IPS-15b (cell line): ENCODE measurements around the gene ETV6.

Experiments
- H3K27me3 ChIP-seq: one replicate; pipeline ENCODE4 v1.6.1; 2013; ENCODE audit warnings: low read length; ENCODE audit not compliant: control insufficient read depth, insufficient read depth
- H3K36me3 ChIP-seq: one replicate; pipeline ENCODE4 v1.6.1; 2013; ENCODE audit warnings: low read length; ENCODE audit not compliant: control insufficient read depth, insufficient read depth
- H3K4me1 ChIP-seq: one replicate; pipeline ENCODE4 v1.6.1; 2013; ENCODE audit warnings: mild to moderate bottlenecking, low read length; ENCODE audit not compliant: control insufficient read depth, insufficient read depth
- H3K4me3 ChIP-seq: one replicate; pipeline ENCODE4 v1.5.1; 2013; ENCODE audit warnings: low read depth, low read length
- H3K9ac ChIP-seq: one replicate; pipeline ENCODE4 v1.6.1; 2013; ENCODE audit warnings: low read depth, mild to moderate bottlenecking, low read length
- H3K9me3 ChIP-seq: one replicate; pipeline ENCODE4 v1.6.1; 2013; ENCODE audit warnings: mild to moderate bottlenecking, low read length; ENCODE audit not compliant: control insufficient read depth, insufficient read depth

The ETV6 gene

DNA sequence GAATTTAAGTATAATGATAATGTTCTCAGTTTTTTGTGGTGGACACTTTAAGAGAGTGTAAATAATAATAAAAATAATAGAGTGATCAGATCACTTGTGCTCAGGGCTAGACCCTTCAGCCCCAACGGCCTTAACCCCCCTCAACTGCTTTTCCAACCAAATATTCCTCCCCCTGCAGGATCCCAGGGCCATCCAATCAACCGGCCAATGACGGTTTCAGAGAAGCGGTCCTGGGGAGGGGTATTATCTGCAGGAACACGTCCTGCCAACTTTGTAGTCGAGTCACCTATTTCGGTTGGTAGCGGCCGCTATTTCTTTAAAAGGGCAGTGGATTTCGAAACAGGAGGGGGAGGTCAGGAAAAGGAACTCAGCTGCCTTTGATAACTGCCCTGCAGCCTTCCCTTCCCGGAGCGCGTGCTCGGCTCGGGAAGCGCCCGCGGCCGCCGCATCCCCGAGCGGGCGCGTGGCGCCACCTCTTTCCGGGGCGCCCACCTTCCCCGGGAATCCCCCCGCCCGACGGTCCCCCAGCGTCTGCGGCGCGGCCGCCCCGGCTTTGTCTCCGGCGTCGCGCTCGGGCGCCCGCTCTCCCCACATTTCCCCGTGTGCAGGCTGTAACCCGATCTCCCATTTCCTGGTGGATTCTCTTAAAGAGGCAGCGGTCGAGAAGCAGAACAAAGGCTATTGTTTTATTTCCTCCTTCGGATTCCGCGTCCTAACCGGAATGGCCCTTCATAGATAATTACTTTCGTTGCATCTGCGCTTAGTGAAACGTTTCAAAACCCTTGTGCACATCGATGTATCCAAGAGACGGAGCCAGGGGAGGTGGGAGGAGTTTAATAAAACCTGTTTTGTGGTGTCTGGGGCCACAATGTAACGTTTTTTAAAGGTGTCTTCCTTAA, 711 bp upstream of the ETV6 start:
- Histone ChIP-seq H3K4me1 (peaks cover 16% of the 10 kb centered on the region), H3K9ac (peak overlapping the region; percentile 76), H3K27me3 (no peaks in the 10 kb centered on the region), H3K9me3 (no peaks in the 10 kb centered on the region), H3K4me3 (peak overlapping the region; percentile 70), H3K36me3 (no peaks in the 10 kb centered on the region)

- H3K4me1 ChIP-seq, result peaks cover 16% of the 10 kb centered on the region
- H3K27me3 ChIP-seq, result no peaks in the 10 kb centered on the region
- H3K9me3 ChIP-seq, result no peaks in the 10 kb centered on the region
- peak overlapping the region; percentile 89 for H3K4me3 ChIP-seq
- H3K9ac ChIP-seq, result no peak overlapping the region
- H3K36me3 ChIP-seq, result no peaks in the 10 kb centered on the region
Observed at GRCh38 chr12:11650286-11651281, 1.1 kb downstream of the ETV6 start.

GRCh38 chr12:11651381-11651780, 1.9 kb downstream of the ETV6 start:
- H3K36me3 ChIP-seq, result no peaks in the 10 kb centered on the region
- no peaks in the 10 kb centered on the region for H3K27me3 ChIP-seq
- H3K9me3 ChIP-seq, result no peaks in the 10 kb centered on the region
- no peak overlapping the region for H3K9ac ChIP-seq
- peaks cover 16% of the 10 kb centered on the region for H3K4me1 ChIP-seq
- H3K4me3 ChIP-seq, result peak overlapping the region; percentile 89

GRCh38 chr12:11651785-11652184, 2.3 kb downstream of the ETV6 start:
- Histone ChIP-seq H3K9ac (no peak overlapping the region), H3K4me3 (no peak overlapping the region), H3K36me3 (no peaks in the 10 kb centered on the region), H3K9me3 (no peaks in the 10 kb centered on the region), H3K4me1 (peaks cover 16% of the 10 kb centered on the region), H3K27me3 (no peaks in the 10 kb centered on the region)

DNA sequence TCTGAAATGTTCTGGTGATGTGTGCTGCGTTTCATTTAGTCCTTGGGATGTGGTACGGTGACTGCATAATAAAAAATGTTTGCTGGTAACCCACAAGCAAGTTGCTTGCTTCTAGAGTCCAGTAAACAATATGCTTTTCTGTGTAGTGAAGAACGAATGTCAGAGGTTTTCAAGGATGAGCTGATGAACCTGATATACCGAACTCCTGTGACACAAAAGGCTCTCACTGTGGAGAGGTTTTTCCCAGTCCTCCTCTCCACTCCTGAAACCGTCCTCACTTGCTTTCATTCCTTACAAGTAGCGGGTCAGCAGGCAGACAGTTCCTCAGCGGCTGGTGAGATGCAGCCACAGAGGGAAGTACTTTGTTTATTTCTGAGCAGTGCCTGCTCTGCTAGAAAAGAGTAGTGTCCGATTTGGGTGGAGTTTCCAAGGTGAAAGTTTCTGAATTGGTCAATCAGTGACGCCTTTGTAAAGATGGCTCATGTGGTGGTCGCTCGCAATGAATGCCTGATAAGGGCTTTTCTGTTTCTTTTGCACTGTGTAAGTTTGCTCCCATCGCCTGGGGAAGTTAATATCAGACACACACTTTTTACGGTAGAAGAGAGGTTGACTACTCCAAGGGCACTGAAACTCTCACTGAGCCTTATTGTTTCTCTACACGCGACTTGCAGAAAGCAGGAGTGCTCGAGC, 3.0 kb downstream of the ETV6 start:
- Histone ChIP-seq H3K27me3 (no peaks in the 10 kb centered on the region), H3K9ac (no peak overlapping the region), H3K4me1 (peaks cover 22% of the 10 kb centered on the region), H3K4me3 (no peak overlapping the region), H3K9me3 (no peaks in the 10 kb centered on the region), H3K36me3 (no peaks in the 10 kb centered on the region)

DNA sequence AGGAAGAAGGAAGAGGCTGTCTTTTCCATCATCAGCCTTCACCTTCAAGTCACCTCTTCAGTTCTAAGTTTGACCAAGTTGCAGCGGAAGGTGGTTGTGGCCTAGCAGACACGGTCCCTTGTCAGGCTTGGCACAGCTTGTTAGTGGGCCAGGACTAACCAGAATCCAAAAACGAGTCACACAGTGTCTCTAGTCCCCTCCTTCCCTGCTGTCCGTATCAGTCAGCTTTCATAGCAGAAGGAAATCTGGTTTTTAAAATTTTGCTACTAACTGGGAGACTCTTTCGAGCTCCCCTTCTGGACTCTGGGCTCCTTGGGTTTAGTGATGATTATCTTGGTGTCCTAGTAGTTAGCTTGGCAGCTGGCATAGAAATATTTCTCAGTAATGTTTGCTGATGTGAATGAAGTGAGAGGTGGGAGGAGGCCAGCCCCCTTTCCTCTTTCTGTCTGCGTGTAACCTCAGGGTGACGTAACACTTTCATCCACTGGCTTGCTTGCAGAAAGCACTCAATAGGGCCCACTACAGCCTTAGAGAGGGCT, 3.8 kb downstream of the ETV6 start:
- H3K9me3 ChIP-seq, result no peaks in the 10 kb centered on the region
- H3K9ac ChIP-seq, result no peak overlapping the region
- peaks cover 23% of the 10 kb centered on the region for H3K4me1 ChIP-seq
- no peaks in the 10 kb centered on the region for H3K36me3 ChIP-seq
- H3K4me3 ChIP-seq, result no peak overlapping the region
- no peaks in the 10 kb centered on the region for H3K27me3 ChIP-seq

DNA sequence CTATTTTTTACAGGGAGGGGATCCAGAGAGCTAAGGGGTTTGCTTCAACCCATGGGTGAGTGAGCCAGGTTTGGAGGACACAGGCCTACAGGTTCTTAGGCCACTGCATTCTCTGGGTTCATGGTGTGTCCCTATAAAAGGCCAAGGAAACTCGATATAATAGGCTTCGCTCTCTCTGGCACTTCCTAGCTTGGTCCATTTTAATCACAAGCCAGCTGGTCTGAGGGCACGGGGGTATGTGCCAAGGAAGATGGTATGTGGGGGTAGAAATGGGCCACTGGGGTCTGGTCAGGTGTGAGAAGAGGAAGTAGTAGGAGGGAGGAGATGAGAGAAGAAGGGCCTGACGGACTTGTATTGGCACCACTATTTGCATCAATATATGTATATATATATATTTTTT, 4.9 kb downstream of the ETV6 start:
- Histone ChIP-seq H3K27me3 (no peaks in the 10 kb centered on the region), H3K4me3 (no peak overlapping the region), H3K9ac (no peak overlapping the region), H3K9me3 (no peaks in the 10 kb centered on the region), H3K4me1 (peaks cover 23% of the 10 kb centered on the region), H3K36me3 (no peaks in the 10 kb centered on the region)

- H3K9ac ChIP-seq, result no peak overlapping the region
- no peak overlapping the region for H3K4me3 ChIP-seq
- H3K4me1 ChIP-seq, result peaks cover 23% of the 10 kb centered on the region
- no peaks in the 10 kb centered on the region for H3K9me3 ChIP-seq
- H3K36me3 ChIP-seq, result no peaks in the 10 kb centered on the region
- H3K27me3 ChIP-seq, result no peaks in the 10 kb centered on the region
Observed at GRCh38 chr12:11654802-11655201, 5.3 kb downstream of the ETV6 start.

GRCh38 chr12:11655842-11656241, 6.4 kb downstream of the ETV6 start:
- Histone ChIP-seq H3K9me3 (no peaks in the 10 kb centered on the region), H3K4me3 (no peak overlapping the region), H3K36me3 (no peaks in the 10 kb centered on the region), H3K4me1 (peaks cover 23% of the 10 kb centered on the region), H3K9ac (no peak overlapping the region), H3K27me3 (no peaks in the 10 kb centered on the region)

DNA sequence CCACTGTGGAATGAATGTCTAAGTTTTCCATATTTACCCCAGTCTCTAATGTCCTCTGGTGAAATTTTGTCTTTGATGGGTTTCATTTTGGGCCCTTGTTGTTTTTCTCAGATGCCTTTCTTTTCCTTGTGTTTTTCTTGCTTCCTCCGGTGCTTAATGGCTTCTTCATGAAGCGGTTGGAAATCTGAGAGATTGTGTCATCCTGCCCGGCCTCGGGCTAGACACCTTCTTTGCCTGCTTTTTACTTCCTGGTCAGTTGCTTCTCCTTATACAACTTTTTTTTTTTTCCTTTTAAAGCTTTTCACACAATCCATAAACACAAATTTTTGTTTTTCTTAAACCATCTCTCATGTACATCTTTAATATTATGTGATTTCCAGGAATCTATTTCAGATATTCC, 7.1 kb downstream of the ETV6 start:
- Histone ChIP-seq H3K4me3 (no peak overlapping the region), H3K36me3 (no peaks in the 10 kb centered on the region), H3K4me1 (peaks cover 27% of the 10 kb centered on the region), H3K27me3 (no peaks in the 10 kb centered on the region), H3K9me3 (no peaks in the 10 kb centered on the region), H3K9ac (no peak overlapping the region)

GRCh38 chr12:11657511-11657910, 8.0 kb downstream of the ETV6 start:
- Histone ChIP-seq H3K4me3 (no peak overlapping the region), H3K27me3 (no peaks in the 10 kb centered on the region), H3K9me3 (no peaks in the 10 kb centered on the region), H3K36me3 (no peaks in the 10 kb centered on the region), H3K4me1 (peaks cover 22% of the 10 kb centered on the region), H3K9ac (no peak overlapping the region)
